ENCODE results near the gene ZHX3. TPM values are rescaled to one million over a fixed set of nuclear protein-coding genes. Genes with fewer than 3 reads are reported as not detected.

The ZHX3 gene
- total and polyA plus RNA-seq, 2 of the 4 experiments (the other 2 are of a cell fraction) = 25.0 to 28.0 TPM

DNA sequence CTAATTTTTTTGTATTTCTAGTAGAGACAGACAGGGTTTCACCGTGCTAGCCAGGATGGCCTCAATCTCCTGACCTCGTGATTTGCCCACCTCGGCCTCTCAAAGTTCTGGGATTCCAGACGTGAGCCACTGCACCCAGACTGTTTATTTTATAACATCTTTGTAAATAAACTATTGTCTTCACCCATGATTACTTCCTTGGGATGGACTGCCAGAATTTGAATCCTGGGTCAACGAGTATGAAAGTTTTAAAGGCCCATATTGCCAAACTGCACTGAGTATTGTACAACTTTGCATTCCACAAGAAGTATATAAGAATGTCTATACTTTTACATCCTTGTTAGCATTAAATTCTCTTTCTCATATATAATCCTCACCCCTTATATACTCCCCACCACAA, 38.6 kb downstream of the ZHX3 start:
- ATAC-seq (ENCODE audit: low read depth) (no peak), DNase-seq (no peak)
- H3K18ac ChIP-seq (ENCODE audit: low read depth, low read length) = no peak overlapping the region
- H3K36me3 ChIP-seq (ENCODE audit: control insufficient read depth, insufficient read depth, low read length) = peaks cover 2% of the 10 kb centered on the region; the same call in 1 of the 2 replicates
- in situ Hi-C loops (cut with MboI; ENCODE audit: low sequenced_read_pairs) = no loop called here
- peaks cover 13% of the 10 kb centered on the region for H3K4me1 ChIP-seq (ENCODE audit: control insufficient read depth, insufficient read depth, low read length)
- H2AK9ac ChIP-seq (replicated peaks; ENCODE audit: low read depth, low read length, poor library complexity) = no peak overlapping the region
- H2AFZ ChIP-seq (replicated peaks; ENCODE audit: low read length, poor library complexity) = no peak overlapping the region
- no peak overlapping the region for H3K9ac ChIP-seq (ENCODE audit: low read depth, low read length)
- no peak overlapping the region for H3K4me3 ChIP-seq (ENCODE audit: insufficient read depth, low read depth, low read length)
- H3K27ac ChIP-seq (ENCODE audit: insufficient read depth, low read length) = peak overlapping the region; percentile 6; the same call in 1 of the 2 replicates
- H3K9me1 ChIP-seq (ENCODE audit: insufficient read depth, low read length) = peaks cover 14% of the 10 kb centered on the region; the same call in 1 of the 2 replicates
- no peak overlapping the region for H3K14ac ChIP-seq (replicated peaks; ENCODE audit: low read depth, low read length)
- H2BK120ac ChIP-seq (ENCODE audit: low read depth, low read length) = no peak overlapping the region
- intact Hi-C loops (cut with micrococcal nuclease) = loop anchor here (5.0 kb wide), 1 partner anchor 38 kb away; the partner anchor contains the start of gene ZHX3
- H4K20me1 ChIP-seq (ENCODE audit: insufficient read depth, low read length) = no peaks in the 10 kb centered on the region
- no peak overlapping the region for H2BK15ac ChIP-seq (ENCODE audit: low read depth, low read length)
- no peak overlapping the region for H2AK5ac ChIP-seq (ENCODE audit: low read depth, low read length)
- no peak overlapping the region for H4K5ac ChIP-seq (ENCODE audit: low read depth, low read length)
- no peak overlapping the region for H3K56ac ChIP-seq (ENCODE audit: extremely low read depth, insufficient read depth, low read length)
- no peak overlapping the region for H3K23ac ChIP-seq (ENCODE audit: low read depth, low read length)
- H2BK5ac ChIP-seq (ENCODE audit: low read depth, low read length, poor library complexity, severe bottlenecking) = peak overlapping the region; percentile 38
- POLR2A ChIA-PET (ENCODE audit: unreplicated experiment) = no interaction called here
- dilution Hi-C loops (cut with HindIII; ENCODE audit: low sequenced_read_pairs, unreplicated experiment) = no loop called here
- CTCF ChIA-PET = no interaction called here
- no peak overlapping the region for H4K8ac ChIP-seq (ENCODE audit: low read depth in 2 of 2, low read length in 2 of 2)
- 100% methylated on average over 1 of the region's 5 CpGs; no CpG with 5 or more reads in 1 of the 2 experiments for WGBS, 2 experiments (ENCODE audit: extremely low coverage in 2 of 2, insufficient read length in 1 of 2)
- no peaks in the 10 kb centered on the region for H3K27me3 ChIP-seq (ENCODE audit: control insufficient read depth, insufficient read depth, low read length)
- TF ChIP-seq CEBPB (IDR thresholded peaks at IDR 0.05; ENCODE audit: low read depth, low read length) (0 out of 2 replicates have a peak, but pooled peaks have one; percentile 33), FOS (IDR thresholded peaks at IDR 0.05; ENCODE audit: low read depth, low read length) (no peak)
- no TSS peak for BruUV-seq (replicated peaks)
- no peak overlapping the region for H2BK20ac ChIP-seq (ENCODE audit: low read depth, low read length)
- no peaks in the 10 kb centered on the region for H3K9me3 ChIP-seq (ENCODE audit: control insufficient read depth, insufficient read depth, low read length)
- peaks cover 40 to 61% of the 10 kb centered on the region in 2 experiments for H3K79me1 ChIP-seq (ENCODE audit: low read depth in 1 of 2, low read length in 2 of 2)
- no peak overlapping the region for H4K91ac ChIP-seq (ENCODE audit: insufficient read depth, low read depth, low read length)
- H3K4me2 ChIP-seq (ENCODE audit: low read depth, low read length) = peak overlapping the region; percentile 44; the same call in 1 of the 2 replicates
- H3K4ac ChIP-seq (ENCODE audit: low read depth, low read length) = no peak overlapping the region
